CD4-positive, alpha-beta T cell treated with Interleukin-1 beta for 1 hour (primary cell): ENCODE results near the gene TRMT61A.
"Not testable (repeated sequence)": the region's sequence is repeated elsewhere in the genome, so short reads cannot be mapped to it uniquely, and the experiment has no call there.

ENCODE experiments used
- DNase-seq, 2 donors: peaks; one replicate each; pipeline ENCODE4 v3.0.0-alpha.2; 2020 to 2022

Gene TRMT61A

GRCh38 chr14:103509864-103510723, 18.9 kb upstream of the TRMT61A start:
- DNase-seq = no peak

DNA sequence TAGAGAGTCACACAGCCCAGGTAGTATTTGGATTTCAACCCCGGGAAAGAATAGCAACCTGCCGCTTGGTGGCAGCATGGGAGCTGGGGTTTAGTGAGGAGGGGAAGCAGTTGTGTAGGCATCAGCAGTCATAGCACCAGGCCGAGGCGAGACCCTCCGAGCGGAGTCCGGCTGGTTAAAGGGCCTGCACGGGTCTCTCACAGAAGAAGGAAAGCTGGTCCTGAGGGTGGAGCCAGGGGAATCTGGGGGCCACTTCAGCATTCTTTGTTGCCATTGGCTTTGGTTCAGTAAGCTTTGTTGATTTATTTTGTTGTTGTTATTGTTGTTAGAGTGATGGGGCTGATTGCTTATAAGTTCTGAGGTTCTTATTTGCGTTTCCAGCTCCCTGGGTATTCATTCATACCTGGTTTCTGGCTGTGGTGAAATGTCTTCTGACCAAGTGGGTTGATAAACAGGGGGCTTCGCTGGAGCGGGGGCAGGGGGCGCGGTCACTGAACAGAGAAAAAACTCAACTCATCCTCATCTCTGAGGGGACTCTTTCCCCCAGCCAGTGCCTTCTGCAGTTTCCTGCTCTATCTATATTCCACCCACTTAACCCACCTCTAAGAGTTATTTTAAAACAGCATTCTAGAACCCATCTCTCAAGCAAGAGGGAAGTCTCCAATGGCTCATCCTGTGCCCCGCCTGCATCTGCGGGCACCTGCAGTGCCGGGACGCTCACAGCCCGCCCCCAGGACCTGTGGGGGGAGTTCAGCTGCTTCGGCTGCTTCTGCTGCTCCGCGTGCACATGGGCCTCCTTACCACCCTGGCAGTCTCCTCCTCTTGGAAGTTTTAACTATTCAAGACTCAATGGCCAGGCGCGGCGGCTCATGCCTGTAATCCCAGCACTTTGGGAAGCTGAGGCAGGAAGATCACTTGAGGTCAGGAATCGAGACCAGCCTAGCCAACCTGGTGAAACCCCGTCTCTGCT, 18.0 kb upstream of the TRMT61A start:
- DNase-seq = no peak

- DNase-seq = not testable (repeated sequence)
Measured at GRCh38 chr14:103512180-103512579, 16.8 kb upstream of the TRMT61A start.

GRCh38 chr14:103512701-103513611, 16.0 kb upstream of the TRMT61A start:
- DNase-seq = no peak

DNA sequence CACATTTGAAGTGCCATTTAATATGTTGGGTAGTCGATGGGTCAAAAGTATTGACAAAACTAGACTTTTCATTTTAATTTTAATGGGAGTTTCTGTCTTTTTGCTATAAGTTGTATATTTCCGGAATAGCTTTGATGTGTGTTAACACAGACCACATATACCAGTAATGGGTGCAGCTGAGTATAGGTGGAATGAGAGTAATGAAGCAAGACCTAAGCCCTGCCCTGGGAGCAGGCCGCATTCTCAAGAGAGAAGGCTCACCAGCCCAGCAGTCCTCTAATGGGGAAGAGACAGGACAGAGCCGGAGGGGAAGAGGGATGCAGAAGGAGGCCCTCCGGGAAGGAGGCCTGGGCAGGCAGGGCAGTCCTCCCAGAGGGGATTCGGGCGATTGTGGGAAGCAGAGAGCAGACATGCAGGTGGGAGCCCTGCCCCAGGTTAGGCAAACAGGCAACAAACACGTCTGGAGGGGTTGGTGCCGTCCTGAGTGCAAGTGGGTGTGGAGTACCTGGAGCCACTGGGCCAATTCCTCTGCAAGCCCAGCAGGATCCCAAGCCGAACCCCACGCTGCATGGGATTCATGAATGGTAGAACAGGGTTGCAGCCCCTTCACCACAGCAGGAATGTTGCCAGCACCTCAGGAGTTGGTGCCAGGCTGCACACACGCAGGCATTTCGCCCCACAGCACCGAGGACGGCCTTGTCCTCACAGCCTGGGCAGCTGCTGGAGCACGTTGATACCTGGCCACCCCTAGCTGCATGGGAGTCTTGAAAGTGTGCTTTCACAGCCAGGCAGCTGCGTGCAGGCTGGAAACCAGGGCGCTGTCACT, 14.2 kb upstream of the TRMT61A start:
- DNase-seq = no peak

GRCh38 chr14:103516426-103517173, 12.4 kb upstream of the TRMT61A start:
- no peak for DNase-seq

DNA sequence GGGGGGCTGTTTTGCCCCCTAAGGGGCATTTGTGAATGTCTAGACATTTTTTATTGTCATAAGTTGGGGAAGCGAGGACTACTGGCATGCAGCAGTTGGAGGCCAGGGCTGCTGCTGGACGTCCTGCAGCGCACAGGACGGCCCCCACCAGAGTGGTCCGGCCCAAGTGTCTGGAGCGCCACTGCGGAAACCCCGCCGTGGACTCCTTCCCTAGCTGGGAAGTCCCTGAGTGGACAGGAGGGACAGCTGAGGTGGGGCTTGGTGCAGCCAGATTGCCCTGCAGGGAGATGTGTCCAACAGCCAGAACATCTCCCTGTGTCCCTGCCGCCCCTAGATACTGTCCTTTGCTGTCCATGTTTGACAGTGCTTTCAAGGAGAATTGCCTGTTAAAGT, 11.8 kb upstream of the TRMT61A start:
- DNase-seq = no peak

GRCh38 chr14:103517721-103518421, 11.1 kb upstream of the TRMT61A start:
- no peak for DNase-seq

DNA sequence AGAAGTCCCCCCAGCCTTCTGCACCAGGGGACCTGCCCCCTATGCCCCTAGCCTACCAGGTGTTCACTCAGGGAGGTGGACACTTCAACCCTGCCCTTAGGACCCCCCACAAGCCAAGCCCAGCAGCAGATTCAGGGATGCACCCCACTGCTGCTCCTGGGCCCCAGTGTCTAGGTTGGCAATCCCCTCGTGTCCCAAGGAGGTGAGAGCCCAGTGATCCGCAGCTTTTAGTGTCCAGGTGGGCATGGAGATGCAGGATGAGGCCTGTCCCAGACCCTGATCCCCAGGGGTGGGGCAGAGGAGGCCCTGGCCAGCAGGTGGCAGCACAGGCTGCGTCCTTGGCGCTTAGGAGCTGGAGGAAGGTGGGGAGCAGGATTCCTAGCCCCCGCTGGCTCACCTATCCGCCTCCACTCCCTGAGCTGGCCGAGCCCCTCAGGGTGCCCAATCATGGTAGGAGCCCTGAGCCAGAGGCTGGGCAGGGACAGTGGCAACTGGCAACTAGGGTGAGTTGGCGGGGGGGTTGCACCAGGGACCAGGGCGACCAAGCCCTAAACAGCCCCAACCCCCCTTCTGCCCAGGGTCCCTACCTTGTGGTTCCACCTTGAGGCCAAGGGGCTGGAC, 10.5 kb upstream of the TRMT61A start:
- DNase-seq = peak; percentile 55 to 61

GRCh38 chr14:103519043-103519836, 9.8 kb upstream of the TRMT61A start:
- no peak for DNase-seq

- no peak for DNase-seq
Measured at GRCh38 chr14:103519837-103520212, 9.2 kb upstream of the TRMT61A start.

GRCh38 chr14:103520269-103520656, 8.7 kb upstream of the TRMT61A start:
- no peak for DNase-seq

- DNase-seq = peak; percentile 80 to 81
Measured at GRCh38 chr14:103520657-103521437, 8.1 kb upstream of the TRMT61A start.

DNA sequence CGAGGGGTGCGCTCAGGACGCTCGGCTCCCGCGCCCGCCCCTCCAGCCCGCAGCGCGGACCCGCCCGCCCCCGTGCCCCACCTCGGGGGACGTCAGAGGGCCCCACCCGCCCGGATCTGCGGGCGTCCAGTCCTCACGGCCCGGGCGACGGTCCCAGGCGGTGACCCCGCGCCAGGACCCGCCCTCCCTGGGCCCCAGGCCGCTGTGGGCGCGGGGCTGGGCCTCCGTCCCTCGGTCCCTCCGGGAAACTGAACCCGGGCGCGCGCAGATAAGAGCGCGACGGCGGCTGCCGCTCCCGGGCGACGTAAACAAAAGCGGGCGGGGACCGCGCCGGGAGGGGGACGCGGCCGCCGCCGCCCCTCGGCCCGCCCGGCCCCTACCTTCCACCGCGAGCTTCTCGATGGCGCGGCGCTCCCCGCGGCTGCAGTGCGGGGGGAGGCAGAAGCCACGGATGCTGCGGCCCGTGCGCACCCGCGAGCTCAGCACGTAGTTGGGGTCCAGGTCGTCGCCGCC, 7.5 kb upstream of the TRMT61A start:
- DNase-seq = peak in 1 of 2 donors; percentile 21

DNA sequence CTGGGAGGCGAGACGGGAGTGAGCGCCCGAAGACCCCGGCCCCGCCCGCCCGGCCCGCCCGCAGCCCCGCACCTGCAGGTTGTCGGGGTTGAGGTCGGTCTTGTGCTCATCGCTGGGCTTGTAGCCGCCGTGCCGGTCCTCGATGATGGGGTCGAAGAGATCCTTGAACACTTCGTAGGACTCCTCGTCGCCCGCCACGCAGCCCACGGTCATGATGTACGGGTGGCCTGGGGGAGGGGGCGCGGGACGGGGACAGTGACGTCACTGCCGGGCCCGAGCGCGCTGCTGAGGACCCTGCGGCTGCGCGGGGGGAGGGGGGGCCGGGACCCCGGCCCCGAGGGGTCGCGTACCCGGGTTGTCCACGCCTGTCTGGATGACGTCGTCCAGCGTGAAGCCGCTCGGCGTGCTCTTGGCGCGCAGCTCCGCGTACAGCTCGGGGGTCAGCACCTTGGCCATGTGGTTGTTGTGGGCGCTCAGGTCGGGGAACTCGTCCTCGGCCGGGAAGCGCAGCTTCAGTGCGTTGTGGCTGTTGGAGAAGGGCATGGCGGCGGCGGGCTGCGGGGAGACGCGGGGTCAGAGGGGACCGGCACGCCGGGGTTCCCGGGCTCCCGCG, 6.9 kb upstream of the TRMT61A start:
- no peak for DNase-seq

DNA sequence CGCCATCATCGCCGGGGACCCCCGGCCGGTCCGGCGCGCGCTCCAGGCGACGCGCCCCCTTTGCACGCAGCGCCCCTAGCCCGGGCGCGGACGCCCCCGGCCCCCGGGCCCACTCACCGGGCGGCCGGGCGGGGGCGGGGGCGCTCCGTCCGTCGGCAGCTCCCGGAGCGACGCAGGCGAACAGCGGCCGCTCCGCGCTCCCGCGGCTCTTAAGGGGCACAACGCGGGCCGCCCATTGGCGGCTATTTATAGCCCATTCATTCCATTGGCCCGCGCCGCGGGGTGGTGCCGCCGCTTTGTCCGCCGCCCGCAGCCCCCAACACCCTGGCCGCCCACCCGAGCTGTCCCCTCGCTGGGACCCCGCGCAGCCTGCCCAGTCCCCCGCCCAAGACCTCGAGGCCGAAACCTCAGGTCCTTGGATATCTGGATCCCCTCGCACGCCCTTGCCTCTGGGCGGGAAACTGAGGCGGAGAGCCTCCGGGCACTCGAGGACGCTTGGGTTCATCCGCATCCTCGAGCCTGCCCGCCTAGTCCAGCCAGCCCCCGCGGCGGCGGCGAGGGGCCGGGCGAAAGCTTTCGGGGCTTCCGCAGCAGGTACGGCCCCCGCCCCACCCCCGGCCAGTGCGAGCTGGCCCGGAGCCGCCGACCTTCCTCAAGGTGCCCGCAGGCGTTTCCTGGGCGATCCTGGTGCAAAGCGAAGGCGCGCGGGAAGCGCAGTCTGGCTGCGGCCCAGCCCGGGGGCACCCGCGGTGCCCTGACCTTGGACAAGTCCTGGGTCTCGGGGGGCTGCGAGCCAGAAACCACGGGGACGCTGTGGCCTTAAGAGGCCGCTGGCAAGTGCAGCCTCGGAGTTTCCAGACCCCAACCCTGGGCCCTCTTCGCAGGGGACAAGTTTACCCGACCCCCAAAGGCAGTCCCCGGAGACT, 6.1 kb upstream of the TRMT61A start, which contains the start of gene CKB:
Gene CKB, minus strand, starts transcription at position 182 of the 926 bp plus-strand sequence. CDS start 337 bp downstream, outside the sequence.
- DNase-seq = peak; percentile 39 to 51
